ENCODE data around the gene PHYHIPL.

GRCh38 chr10:59245686-59246085, 69.2 kb downstream of the PHYHIPL start:
- TF ChIP-seq GATA3 (IDR thresholded peaks at IDR 0.05; ENCODE audit: low read depth, low read length) (no peak), GATA2 (IDR thresholded peaks at IDR 0.05; ENCODE audit: low read depth, low read length) (no peak)
